Body of pancreas (tissue), 4 donors: ENCODE results near the gene CCBE1.

Experiments
- POLR2A ChIP-seq, 3 donors: fragments of 450-650 bp; IDR thresholded peaks; one replicate each; pipeline ENCODE4 v1.6.1; 2016; ENCODE audit warnings: antibody characterized with exemption in 3 of 3, mild to moderate bottlenecking in 2 of 3
- TF ChIP-seq, protein P1 (sequence below), 7 experiments: fragments of 450-650 bp in 4 of 7; fragments of 200-600 bp in 3 of 7; sonication (generic) in 3 of 7; IDR thresholded peaks; one replicate each; pipeline ENCODE4 v1.5.1; 2016 to 2019; ENCODE audit warnings: antibody characterized with exemption in 7 of 7

DNA sequence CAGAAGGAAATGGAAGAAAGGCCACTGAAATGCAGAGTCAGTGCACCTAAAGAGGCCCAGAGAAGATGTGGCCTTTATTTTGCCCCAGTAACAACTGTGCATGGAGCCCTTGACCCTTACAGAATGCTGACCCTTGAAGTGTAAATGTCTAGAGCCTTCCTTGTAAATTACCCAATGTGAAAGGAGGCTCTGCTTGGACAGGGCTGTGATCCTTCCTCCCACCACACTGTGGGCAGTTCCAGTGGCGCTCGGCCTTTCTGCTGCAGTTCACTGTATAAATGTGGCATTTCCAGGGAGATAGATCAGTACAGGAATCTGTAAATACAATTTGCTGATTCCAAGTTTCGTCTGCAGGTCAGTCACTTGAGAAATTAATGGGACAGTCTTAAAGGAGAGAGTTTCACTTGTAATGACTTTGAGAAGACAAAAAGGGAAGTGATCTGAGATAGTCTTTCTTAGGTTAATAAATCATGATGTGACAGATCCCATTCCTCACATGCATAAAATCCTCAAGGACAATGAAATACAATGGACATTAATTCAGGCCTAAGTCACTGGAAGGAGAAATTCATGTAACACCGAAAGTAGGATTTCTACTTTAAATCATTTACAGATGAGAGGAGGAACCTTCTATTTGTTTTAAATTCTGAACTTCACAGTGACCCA, 204.3 kb downstream of the CCBE1 start:
- TF ChIP-seq POLR2A (IDR thresholded peaks at IDR 0.05), result no peak
- TF ChIP-seq, protein P1, sequence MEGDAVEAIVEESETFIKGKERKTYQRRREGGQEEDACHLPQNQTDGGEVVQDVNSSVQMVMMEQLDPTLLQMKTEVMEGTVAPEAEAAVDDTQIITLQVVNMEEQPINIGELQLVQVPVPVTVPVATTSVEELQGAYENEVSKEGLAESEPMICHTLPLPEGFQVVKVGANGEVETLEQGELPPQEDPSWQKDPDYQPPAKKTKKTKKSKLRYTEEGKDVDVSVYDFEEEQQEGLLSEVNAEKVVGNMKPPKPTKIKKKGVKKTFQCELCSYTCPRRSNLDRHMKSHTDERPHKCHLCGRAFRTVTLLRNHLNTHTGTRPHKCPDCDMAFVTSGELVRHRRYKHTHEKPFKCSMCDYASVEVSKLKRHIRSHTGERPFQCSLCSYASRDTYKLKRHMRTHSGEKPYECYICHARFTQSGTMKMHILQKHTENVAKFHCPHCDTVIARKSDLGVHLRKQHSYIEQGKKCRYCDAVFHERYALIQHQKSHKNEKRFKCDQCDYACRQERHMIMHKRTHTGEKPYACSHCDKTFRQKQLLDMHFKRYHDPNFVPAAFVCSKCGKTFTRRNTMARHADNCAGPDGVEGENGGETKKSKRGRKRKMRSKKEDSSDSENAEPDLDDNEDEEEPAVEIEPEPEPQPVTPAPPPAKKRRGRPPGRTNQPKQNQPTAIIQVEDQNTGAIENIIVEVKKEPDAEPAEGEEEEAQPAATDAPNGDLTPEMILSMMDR (IDR thresholded peaks at IDR 0.05), result no peak
